Airway epithelial cell (primary cell): ENCODE measurements around the gene TDRD9. TPM values are rescaled to one million over a fixed set of nuclear protein-coding genes. Genes with fewer than 3 reads are reported as not detected.

ENCODE experiments used
- total RNA-seq: library from RNA; depleted of rRNA; stranded (reverse); fragments of >200 nt; gene quantifications from 2 replicates; pipeline ENCODE4 v1.2.3, GENCODE V29; 2015

TDRD9 gene, protein sequence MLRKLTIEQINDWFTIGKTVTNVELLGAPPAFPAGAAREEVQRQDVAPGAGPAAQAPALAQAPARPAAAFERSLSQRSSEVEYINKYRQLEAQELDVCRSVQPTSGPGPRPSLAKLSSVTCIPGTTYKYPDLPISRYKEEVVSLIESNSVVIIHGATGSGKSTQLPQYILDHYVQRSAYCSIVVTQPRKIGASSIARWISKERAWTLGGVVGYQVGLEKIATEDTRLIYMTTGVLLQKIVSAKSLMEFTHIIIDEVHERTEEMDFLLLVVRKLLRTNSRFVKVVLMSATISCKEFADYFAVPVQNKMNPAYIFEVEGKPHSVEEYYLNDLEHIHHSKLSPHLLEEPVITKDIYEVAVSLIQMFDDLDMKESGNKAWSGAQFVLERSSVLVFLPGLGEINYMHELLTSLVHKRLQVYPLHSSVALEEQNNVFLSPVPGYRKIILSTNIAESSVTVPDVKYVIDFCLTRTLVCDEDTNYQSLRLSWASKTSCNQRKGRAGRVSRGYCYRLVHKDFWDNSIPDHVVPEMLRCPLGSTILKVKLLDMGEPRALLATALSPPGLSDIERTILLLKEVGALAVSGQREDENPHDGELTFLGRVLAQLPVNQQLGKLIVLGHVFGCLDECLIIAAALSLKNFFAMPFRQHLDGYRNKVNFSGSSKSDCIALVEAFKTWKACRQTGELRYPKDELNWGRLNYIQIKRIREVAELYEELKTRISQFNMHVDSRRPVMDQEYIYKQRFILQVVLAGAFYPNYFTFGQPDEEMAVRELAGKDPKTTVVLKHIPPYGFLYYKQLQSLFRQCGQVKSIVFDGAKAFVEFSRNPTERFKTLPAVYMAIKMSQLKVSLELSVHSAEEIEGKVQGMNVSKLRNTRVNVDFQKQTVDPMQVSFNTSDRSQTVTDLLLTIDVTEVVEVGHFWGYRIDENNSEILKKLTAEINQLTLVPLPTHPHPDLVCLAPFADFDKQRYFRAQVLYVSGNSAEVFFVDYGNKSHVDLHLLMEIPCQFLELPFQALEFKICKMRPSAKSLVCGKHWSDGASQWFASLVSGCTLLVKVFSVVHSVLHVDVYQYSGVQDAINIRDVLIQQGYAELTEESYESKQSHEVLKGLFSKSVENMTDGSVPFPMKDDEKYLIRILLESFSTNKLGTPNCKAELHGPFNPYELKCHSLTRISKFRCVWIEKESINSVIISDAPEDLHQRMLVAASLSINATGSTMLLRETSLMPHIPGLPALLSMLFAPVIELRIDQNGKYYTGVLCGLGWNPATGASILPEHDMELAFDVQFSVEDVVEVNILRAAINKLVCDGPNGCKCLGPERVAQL (N-terminal part only)
- total RNA-seq, result 0.74 and 0.92 TPM in 2 replicates

DNA sequence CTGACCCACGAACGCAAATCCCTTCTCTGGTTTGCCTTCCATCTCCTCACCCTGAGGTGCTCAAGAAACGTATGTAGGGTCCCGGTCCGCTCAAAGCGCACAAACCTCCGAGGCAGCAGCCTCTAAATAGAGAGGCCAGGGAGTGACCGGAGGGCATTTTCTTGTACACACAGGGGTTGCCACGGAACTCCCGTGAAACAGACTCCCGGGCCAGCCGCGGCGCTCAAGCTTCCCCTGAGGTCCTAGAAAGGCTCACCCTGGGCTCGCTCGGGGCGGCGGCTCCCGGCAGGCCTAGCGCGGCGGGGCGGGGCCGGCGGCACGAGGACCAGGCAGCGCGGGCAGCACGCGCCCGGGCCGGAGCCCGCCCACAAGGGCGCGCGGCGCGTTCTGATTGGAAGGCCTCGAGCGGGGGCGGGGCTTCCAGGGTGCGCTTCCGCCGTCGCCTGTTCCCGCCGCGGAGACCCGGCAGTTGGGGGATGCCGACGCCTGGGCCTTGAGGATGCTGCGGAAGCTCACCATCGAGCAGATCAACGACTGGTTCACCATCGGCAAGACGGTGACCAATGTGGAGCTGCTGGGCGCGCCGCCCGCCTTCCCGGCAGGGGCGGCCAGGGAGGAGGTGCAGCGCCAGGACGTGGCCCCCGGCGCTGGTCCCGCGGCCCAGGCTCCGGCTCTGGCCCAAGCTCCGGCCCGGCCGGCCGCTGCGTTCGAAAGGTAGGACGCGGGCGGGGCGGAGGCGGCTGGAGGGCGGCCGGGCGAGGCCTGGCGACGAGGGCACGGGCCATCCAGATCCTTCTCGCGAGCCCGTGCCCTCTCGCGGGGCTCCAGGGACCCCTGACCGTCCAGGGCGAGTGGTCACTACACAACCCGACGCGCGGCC lies at the start of gene TDRD9:
TDRD9 (plus strand) TSS at position 446 of the 880 bp plus-strand sequence; CDS start at position 500, 54 bp downstream.

DNA sequence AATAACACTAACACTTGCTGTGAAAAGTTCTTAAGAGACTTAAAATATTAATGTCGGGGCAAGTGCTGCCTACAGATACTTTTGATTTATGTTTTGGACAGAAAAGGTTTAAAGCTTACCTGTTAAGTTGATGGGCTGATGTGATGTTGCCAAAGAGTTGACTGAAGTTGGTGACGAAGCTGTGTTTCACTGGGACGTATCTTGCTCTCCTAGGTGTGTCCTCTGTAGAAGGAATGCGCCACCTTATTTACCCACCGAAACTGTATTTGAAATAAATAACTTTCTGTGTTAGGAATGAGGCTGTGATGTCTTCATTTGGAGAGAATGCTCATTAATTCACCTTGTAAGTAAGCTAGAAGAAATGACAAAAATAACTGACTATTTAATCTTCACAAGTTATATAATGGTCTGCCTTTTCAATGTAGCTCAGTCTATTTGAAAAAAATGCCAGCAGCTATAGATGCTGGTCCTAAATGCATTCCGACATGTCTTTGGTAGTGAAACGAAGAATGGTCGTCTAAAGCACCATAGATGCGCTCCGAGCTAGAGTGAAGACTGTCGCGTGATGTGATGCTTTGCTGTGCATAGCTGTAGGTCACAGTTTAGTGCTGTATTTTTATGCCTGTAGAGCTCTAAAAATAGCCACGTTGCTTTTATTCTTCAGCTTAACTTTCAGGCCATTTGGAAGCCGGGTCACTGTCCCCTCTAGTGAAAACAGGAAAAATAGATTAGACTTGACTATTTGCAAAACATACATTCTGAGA lies 13.9 kb downstream of the TDRD9 start, which contains the start of gene RD3L:
RD3L (minus strand) TSS at position 557 of the 764 bp plus-strand sequence. CDS start 834 bp downstream, outside the sequence.

DNA sequence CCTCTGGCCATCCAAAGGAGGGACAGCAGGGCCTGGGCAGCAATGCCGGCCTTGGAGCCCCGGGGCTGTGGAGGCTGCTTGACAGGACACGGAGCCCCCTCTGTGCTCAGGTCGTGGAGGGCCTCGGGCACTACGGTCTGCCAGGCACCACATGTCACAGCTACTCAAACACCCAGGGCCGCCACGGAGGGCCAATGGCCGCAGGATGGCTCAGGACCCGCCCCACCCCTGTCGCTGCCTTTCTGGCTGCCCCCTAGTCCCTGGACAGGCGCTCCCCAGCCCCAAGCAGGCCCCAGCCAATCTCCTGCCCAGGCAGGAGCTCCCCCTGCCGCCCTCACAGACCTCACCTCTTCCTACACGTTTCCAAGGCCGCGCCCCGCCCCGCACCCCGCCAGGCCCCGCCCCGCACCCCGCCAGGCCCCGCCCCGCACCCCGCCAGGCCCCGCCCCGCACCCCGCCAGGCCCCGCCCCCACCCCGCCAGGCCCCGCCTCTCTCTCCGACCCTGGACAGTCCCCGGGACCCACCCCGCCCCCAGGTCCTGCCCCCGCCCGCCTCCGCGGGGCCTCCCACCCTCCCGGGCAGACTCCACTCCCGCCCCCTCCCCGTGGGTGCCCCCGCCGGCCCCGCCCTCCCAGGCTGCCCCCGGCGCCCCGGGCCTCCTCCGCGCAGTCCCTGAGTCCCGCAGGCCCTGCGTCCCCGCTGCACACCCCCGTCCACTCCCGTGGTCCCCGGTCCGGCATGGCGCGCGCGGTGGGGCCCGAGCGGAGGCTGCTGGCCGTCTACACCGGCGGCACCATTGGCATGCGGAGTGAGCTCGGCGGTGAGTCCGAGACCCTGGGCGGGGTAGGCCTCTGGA lies 157.0 kb downstream of the TDRD9 start, which contains the start of gene ASPG:
ASPG (plus strand) TSS at position 669 of the 857 bp plus-strand sequence; CDS start at position 740, 71 bp downstream.

Other genes with a start within 250 kb of the TDRD9 start
- 34.8 and 38.9 TPM in 2 replicates for gene XRCC3, start 213.0 kb upstream of the TDRD9 start, total RNA-seq
- 85.5 and 90.7 TPM in 2 replicates for gene ZFYVE21, start 212.6 kb upstream of the TDRD9 start, total RNA-seq
- gene PPP1R13B, start 80.9 kb upstream of the TDRD9 start, total RNA-seq, result 6.6 and 9.5 TPM in 2 replicates
- gene RD3L, start 14.1 kb downstream of the TDRD9 start, total RNA-seq, result not detected in 2 replicates
- gene ASPG, start 157.2 kb downstream of the TDRD9 start, total RNA-seq, result 1.8 TPM in 1 of 2 replicates, not detected in the other
- 0.99 and 1.7 TPM in 2 replicates for gene KIF26A, start 210.1 kb downstream of the TDRD9 start, total RNA-seq